ENCODE results near the gene USP53.

DNA sequence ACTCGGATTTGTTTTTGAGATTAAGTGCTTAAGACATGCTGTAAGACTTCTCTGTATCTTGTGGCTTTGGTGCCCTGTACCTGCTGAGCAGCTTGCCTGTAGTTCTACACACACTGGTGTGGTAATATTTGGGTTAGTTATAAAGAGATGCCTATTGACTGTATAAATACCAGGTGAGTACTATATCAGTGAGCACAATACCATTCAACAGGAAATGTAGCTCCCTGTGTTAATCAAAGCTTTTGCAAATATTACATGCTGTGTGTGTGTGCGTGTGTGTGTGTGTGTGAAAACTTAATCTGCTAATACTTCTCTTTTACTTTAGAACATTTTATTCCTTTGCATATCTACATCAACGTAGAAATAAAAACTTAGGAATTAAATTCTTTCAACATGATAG, 46.7 kb upstream of the USP53 start:
- TF ChIP-seq, protein P1, sequence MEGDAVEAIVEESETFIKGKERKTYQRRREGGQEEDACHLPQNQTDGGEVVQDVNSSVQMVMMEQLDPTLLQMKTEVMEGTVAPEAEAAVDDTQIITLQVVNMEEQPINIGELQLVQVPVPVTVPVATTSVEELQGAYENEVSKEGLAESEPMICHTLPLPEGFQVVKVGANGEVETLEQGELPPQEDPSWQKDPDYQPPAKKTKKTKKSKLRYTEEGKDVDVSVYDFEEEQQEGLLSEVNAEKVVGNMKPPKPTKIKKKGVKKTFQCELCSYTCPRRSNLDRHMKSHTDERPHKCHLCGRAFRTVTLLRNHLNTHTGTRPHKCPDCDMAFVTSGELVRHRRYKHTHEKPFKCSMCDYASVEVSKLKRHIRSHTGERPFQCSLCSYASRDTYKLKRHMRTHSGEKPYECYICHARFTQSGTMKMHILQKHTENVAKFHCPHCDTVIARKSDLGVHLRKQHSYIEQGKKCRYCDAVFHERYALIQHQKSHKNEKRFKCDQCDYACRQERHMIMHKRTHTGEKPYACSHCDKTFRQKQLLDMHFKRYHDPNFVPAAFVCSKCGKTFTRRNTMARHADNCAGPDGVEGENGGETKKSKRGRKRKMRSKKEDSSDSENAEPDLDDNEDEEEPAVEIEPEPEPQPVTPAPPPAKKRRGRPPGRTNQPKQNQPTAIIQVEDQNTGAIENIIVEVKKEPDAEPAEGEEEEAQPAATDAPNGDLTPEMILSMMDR (IDR thresholded peaks at IDR 0.05; ENCODE audit: poor library complexity) = no peak
- no peak for TF ChIP-seq EZH2 (IDR thresholded peaks at IDR 0.05; ENCODE audit: borderline replicate concordance)

All from hepatocyte (in vitro differentiated cells).